SHP77 treated with DMSO at 0.1 percent for 48 hours (cell line): ENCODE data around the gene AADACL4.
"Not testable (repeated sequence)": the region's sequence is repeated elsewhere in the genome, so short reads cannot be mapped to it uniquely, and the experiment has no call there.

ENCODE experiments used
- DNase-seq: peaks from one replicate; lab custom pipeline; 2025; lab: John Stamatoyannopoulos, UW

Gene AADACL4

DNA sequence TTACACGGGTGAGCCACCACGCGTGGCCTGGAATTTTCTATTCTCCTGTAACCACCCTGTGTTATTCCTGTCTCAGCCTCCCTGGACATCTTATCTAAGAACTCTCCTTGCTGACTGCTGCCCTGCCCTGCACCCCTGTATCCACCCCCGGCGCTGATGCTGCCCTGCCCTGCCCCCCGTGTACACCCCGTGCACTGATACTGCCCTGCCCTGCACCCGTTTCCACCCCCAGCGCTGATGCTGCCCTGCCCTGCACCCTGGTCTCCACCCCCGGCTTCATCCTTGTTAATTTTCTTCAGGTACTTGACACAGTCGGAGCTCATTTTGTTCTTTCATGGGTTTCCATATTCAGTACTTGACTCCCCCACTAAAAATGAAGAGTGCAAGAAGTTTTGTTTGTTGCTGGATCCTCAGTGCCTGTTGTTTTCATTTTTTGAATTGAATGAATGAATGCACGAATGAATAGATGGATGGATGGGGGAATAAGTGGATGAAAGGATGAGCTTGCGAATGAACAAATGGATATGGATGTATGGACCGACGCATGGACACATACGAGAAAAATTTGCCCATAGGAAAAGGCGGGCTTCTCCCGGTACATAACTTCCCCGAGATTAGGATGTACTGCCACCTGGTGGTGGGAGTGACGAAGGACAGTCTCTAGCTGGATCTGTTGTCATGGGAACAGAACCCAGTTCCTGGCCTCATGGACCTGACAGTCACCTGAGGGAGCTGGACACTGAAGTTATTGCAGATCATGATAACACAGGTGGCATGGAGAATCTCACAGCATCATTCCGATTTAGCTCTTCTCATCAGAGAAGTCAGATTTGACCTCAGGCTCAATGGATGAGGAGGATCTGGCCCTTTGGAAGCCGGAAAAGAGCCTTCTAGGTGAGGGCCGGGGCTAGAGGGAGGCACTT, 14.9 kb downstream of the AADACL4 start:
- DNase-seq: peak; percentile 63

GRCh38 chr1:12661606-12662219, 17.8 kb downstream of the AADACL4 start:
- DNase-seq: no peak

DNA sequence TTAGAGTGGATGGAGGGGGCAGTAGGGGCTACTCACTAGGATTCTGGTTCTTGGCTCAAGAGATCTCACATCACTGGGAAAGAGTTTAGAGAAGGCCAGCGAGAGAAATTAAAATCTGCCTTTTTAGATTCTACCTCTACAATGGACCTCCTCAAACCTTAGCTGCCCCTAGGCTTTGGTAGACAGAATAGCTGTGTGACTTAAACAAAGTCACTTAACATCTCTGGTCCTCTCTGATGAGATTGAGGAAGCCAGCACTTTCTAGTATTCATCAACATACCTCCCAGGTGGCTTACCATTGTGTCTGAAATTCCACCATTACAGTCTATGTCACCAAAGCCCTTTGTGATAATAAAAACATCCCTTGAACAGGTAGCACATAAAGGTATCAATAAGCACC, 18.7 kb downstream of the AADACL4 start:
- no peak for DNase-seq

- DNase-seq: no peak
Measured at GRCh38 chr1:12665511-12665910, 21.6 kb downstream of the AADACL4 start.

GRCh38 chr1:12666141-12666735, 22.4 kb downstream of the AADACL4 start:
- DNase-seq: no peak

- DNase-seq: no peak
Measured at GRCh38 chr1:12669529-12670068, 25.7 kb downstream of the AADACL4 start.

DNA sequence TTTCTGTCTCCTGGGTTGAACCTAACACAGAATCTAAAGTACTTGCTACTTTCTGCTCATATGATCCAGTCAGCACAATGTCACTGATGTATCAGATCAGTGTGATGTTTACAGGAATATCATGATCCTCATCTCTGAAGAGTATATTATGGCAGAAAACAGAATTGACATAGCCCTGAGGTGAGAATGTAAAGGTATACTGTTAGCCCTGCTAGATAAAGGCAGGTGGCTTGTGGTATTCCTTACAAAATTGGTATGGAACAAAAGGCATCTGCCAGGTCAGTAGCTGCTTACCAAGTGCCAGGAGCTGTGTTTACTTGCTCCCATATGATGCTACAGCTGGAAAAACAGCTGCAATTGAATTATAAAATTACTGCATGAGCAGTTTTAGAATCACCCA, 30.5 kb downstream of the AADACL4 start:
- DNase-seq: no peak

- DNase-seq: not testable (repeated sequence)
Measured at GRCh38 chr1:12676122-12676521, 32.2 kb downstream of the AADACL4 start.

- DNase-seq: no peak
Measured at GRCh38 chr1:12677565-12677964, 33.7 kb downstream of the AADACL4 start.

DNA sequence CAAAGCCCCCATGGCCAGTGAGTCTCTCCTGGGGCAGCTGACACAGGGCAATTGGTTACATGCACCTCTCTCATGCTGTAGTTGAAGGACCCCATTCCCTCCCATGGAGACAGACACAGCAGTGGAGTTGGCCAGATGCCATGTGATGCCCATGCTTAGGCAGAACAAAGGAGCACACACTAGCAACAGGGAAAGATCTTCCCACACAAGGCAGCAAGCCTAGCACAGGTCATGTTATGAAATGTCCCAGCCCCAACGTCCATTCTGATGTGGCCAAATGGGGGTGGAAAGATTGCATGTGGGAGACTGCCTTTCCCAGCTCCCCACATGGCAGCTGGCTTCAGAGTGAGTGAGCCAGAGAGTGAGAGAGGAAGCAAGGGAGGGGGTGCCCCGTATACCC, 34.5 kb downstream of the AADACL4 start:
- DNase-seq: no peak

- no peak for DNase-seq
Measured at GRCh38 chr1:12678820-12679219, 34.9 kb downstream of the AADACL4 start.

GRCh38 chr1:12690156-12690555, 46.3 kb downstream of the AADACL4 start:
- no peak for DNase-seq

DNA sequence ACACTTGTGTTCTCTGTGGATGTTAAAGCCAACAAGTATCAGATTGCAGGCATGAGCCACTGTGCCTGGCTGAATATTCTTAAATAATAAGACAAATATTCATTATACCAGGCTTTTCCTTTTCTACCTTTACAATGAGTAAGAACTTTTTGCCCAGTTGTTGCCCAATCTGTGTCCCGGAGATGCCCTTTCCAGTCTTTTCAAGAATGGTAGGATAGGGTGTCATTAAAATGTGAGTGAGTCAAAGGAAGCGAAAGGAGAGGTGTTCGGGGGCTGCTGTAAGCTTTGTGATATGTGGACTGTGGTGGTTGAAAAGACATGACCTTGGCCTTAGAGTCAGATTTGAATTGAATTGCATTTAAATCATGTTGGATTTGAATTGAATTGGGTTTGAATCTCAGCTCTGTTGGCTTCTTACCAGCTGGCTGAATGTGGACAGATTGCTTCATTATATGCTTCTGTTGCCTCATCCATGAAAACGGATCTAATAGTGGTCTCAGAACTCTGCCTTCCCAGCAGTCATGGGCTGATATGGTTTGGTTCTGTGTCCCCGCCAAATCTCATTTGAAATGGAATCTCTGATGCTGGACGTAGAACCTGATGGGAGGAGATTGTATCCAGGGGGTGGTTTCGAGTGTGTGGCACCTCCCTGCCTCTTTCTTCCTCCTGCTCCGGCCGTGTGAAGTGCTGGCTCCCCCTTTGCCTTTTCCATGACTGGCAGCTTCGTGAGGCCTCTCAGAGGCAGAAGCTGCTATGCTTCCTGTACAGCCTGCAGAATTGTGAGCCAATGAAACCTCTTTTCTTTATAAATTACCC, 49.3 kb downstream of the AADACL4 start:
- no peak for DNase-seq

DNA sequence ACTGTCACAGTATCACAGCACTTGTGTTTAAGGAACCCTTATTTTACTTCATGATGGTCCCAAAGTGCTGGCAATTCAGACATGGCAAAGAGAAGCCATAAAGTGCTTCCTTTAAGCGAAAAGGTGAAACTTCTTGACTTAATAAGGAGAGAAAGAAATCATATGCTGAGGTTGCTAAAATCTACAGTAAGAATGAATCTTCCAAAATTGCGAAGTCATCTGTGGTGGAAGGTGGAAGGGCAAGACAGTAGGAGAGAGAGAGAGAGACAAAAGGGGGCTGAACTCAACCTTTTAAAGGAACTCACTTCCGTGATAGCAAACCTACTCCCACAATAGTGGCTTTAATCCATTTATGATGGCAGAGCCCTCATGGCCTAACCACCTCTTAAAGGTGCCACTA, 52.8 kb downstream of the AADACL4 start:
- no peak for DNase-seq

GRCh38 chr1:12697397-12697796, 53.5 kb downstream of the AADACL4 start:
- DNase-seq: no peak

- no peak for DNase-seq
Measured at GRCh38 chr1:12703821-12704451, 60.1 kb downstream of the AADACL4 start.

DNA sequence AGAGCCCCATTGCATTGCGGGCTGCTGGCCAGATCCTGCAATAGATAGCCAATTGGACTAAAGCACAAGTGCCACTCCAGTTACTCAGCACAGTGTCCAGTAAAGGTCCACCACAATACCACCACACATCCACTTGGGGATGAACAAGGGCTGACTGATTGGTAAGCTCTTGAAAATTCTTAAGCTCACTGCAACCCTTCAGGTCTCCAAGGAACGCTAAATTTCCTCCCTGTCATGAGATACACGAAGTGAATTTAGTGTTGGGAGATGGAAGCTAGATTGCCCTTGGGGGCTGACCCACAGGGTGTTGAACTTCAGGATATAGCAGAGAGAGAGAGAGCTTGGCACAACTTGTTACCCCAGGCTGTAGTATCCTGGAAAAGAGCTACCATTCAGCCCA, 62.2 kb downstream of the AADACL4 start:
- no peak for DNase-seq

DNA sequence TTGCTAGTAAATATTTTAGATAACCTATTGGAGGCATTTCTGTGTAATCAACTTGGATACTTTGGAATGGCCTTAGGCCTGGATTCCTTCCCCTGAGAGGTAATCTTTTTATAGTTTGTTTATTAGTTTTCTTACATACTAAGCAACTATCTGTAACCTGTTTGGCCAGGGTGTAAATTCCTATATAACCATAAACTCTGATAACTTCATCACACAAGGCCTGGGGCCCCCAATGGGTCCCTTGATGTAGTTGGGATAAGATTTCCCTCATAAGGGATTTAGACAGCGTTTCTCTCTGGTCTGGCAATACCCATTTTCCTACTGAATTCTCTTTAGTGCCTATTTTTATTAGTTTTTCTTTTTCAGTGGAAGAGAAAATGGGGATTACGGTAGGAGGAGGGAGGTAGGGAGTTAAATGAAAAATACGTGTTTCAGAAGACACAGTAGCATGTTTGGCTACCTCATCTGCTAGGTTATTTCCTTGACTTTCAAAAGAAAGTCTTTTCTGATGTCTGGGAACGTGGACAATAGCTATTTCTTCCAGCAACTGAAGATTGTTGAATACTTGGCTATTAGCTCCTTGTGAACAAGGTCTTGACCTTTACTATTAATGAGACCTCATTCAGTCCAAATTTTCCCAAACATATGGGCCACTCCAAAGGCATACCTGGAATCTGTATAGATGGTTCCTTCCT, 64.7 kb downstream of the AADACL4 start:
- DNase-seq: no peak

GRCh38 chr1:12709091-12709491, 65.2 kb downstream of the AADACL4 start:
- DNase-seq: no peak

GRCh38 chr1:12709696-12710095, 65.8 kb downstream of the AADACL4 start:
- DNase-seq: no peak

- DNase-seq: no peak
Measured at GRCh38 chr1:12711536-12711935, 67.7 kb downstream of the AADACL4 start.
